ENCODE results near the gene DAGLA.

Gene DAGLA

GRCh38 chr11:61782841-61783240 is 102.7 kb downstream of the DAGLA start:
- no peak for DNase-seq

- no peak for DNase-seq
Observed at GRCh38 chr11:61783717-61784505, 103.7 kb downstream of the DAGLA start.

- DNase-seq: no peak
Observed at GRCh38 chr11:61784506-61784805, 104.3 kb downstream of the DAGLA start.

- DNase-seq: no peak
Observed at GRCh38 chr11:61785837-61786402, 105.7 kb downstream of the DAGLA start.

GRCh38 chr11:61787928-61788491 is 107.8 kb downstream of the DAGLA start:
- peak; percentile 67 for DNase-seq

GRCh38 chr11:61791737-61792309 is 111.6 kb downstream of the DAGLA start:
- peak; percentile 83 for DNase-seq

GRCh38 chr11:61792310-61793082 is 112.3 kb downstream of the DAGLA start, which contains the start of the genes FEN1 and TMEM258:
FEN1 (plus strand) TSS chr11:61792911; CDS start chr11:61795362, 2,451 bp downstream.
TMEM258 (minus strand) TSS chr11:61792599; CDS start chr11:61792558, 41 bp downstream.
- DNase-seq: peak; percentile 92

- peak; percentile 14 for DNase-seq
Observed at GRCh38 chr11:61793083-61793828, 113.1 kb downstream of the DAGLA start.

- DNase-seq: no peak
Observed at GRCh38 chr11:61793829-61794204, 113.6 kb downstream of the DAGLA start.

GRCh38 chr11:61794579-61794978 is 114.4 kb downstream of the DAGLA start:
- DNase-seq: no peak

- DNase-seq: no peak
Observed at GRCh38 chr11:61795459-61795858, 115.3 kb downstream of the DAGLA start.

- DNase-seq: no peak
Observed at GRCh38 chr11:61795876-61796526, 115.8 kb downstream of the DAGLA start.
